NAMALWA (cell line): ENCODE results near the gene TIPARP.

Experiments used
- DNase-seq: peaks from one replicate; pipeline ENCODE4 v3.0.0-alpha.2; 2015; ENCODE audit warnings: low spot score

The TIPARP gene

DNA sequence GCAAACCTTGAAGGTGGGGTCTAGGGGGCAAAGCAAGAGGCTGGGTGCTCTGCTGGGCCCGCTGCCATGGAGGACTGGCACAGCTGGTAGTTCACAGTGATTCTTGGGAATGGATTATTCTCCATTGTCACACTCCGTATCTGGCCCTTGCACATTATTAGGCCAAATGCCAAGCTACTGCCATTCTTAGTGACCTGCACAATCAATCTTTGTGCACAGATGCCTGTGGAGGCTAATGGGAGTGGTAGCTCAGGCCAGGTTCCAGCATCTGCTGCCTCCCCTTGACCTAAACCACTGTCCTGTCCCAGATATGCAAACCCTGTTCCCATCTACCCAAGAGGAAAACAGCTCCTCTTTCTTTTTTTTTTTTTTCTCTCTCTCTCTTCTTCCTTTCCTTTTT, 67.5 kb downstream of the TIPARP start:
- DNase-seq = no peak

DNA sequence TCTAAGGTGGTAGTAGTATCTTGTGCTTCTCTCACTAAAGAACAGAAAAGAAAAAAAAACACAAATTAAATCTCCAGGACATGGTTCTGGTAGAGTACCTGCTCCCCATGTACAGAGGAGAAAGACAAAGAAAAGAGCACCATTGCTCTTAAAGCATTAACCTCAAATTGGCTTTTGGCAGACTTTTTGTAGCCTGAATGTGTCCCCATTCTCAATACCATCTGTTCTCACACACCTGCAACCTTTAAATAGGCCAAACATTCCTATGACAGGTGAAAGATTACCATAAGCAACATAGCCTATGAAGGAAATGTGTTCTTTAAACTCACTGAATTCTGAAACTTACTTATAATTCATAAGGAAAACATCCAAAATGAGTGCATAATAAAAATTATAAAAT, 68.0 kb downstream of the TIPARP start:
- DNase-seq = no peak

DNA sequence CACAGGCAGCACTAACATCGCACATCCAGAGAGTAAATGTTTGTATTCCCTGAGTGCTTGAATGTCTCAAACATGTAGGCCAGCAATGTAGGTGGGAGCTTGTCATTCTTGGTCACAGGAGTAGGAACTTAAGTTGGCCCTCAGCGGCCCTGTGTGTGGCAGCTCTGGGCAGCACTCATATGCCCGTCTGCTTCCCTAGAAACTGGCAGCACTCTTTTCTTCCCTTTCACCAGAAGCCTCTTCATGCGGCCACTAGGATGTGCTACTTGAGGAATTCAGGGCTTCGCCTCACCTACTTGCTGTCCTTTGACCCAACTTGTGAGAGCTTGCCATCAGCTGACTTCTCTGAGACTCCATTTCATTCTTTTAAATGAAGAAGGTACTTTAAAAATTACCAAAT, 69.5 kb downstream of the TIPARP start:
- DNase-seq = no peak

DNA sequence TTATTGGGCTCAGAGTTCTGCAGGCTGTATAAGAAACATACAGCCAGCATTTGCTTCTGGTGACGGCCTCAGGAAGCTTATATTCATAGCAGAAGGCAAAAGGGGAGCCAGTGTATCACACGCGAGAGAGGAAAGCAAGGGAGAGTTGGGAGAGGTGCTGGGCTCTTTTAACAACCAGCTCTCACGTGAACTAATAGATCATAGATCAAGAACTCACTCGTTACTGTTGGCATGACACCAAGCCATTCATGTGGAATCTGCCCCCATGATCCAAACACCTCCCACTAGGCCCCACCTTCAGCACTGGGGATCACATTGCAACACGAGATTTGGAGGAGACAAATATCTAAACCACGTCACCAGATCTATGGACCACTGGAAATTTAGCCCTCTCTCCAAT, 70.2 kb downstream of the TIPARP start:
- no peak for DNase-seq

GRCh38 chr3:156745766-156746165, 71.4 kb downstream of the TIPARP start:
- DNase-seq = no peak

DNA sequence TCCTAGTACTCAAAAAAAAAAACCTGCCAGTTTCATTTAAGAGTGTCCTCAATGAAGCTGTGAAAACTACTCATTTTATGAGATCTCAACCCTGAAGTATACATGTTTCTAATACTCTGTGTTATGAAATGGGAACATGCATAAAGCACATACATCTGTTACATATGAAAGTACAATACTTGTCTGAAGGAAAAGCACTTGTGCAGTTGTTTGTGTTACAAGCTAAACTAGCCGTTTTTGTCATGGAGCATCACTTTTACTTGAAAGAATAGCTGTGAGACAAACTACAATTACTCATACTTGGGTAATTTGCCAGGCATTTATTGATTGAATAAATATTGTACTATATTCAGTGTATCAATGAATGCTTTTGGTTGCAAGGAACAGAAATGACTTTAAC, 72.7 kb downstream of the TIPARP start:
- no peak for DNase-seq

GRCh38 chr3:156749244-156749643, 74.9 kb downstream of the TIPARP start:
- no peak for DNase-seq

DNA sequence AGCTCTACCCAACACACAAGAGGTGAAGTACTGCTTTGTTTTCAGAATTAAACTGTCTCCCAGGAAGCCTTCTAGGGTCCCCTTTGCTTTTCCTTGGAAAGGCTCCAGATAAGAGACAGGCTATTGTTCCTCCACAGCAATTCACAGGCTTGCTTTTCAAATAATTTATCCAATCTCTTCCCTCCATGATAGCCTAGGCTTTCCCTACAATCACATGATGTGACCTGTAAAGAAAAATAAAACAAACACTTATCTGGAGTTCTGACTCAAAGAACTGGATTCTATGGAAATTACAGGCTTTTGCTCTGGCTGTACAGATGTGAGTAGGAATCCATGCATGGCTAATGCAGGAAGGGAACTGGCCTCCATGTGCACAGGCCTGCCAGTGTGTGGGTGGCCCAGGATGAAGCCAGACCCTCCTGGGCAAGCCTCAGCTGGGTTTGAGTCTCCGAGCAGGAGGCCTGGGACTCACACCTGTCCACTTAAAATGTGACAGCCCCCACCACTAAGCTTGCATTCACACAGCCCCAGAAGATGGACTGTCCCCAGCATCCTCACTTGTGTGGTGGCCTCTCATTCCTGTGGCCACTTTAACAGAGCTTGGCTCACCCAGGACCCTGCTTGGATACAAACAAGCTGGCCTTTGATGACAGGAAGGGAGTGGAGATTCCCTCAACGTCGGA, 75.9 kb downstream of the TIPARP start:
- no peak for DNase-seq

GRCh38 chr3:156750874-156751245, 76.5 kb downstream of the TIPARP start:
- no peak for DNase-seq

DNA sequence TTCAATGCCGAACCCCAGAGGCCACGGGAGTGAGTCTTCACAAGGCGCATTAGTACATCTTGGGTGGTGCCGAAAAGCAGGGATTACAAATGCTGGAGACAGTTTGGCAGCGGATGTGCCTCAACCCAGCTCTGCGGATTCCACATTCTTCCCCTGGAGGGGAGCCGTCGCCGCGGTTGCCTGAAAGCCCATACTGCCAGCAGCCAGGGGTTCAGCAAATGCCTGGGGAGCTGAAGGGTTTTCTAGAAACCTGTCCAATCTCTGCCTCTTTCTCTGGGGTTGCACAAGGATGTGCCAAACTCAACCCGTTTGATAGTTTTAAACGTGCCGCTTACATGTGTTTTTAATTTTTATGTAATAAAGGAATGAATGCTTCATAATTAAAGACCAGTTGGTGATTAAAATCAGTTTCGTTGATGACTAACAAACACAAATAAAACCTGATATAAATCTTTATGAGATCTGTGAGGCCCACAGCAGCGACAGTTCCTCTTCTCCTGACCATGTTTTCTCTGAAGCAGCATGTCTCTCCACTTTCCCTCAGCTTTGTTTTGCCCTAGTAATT, 77.2 kb downstream of the TIPARP start:
- no peak for DNase-seq
